GM18907 (cell line): Measurements from ENCODE around the gene ZNF423.

Experiments used
- ATAC-seq: cut with Tn5 transposase; IDR thresholded peaks from one replicate; pipeline ENCODE4 v1.9.1; 2021; ENCODE audit warnings: mild to moderate bottlenecking, moderate library complexity; ENCODE audit not compliant: unreplicated experiment

The ZNF423 gene

DNA sequence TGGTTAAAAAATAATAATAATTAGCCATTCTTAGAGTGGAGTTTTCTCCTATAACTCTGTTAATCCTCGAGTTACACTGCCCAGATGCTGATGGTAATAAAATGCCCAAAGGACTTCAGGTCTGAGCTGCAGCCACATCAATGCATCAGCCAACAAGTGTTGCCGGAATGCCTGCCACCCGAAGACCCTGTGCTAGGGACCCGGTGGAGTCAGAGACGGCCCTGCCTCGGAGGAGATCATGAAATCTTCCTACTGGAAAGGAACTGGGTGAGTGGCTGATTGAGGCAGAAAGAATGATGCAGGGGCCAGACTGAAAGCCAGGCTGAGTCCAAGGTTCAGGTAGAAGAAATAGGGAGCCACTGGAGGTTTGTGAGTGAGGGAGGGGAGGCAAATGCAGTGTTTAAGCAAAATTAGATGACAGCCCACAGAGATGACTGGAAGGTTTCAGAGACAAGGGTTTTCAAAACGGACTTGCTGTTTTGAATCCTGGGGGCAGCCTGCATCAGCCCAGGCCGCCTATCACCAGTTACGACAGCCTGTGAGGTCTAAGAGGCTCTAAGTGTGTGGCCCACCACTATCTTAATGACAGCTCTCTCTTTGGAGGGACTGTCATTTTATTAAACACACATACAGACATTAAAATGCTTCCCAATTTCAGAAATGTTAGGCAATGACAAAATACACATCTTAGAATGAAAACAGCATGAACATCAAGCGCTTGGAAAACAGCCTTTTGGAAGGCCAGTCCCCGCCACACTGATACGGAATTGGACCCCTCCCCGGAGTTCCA lies 100.0 kb downstream of the ZNF423 start:
- no peak for ATAC-seq

DNA sequence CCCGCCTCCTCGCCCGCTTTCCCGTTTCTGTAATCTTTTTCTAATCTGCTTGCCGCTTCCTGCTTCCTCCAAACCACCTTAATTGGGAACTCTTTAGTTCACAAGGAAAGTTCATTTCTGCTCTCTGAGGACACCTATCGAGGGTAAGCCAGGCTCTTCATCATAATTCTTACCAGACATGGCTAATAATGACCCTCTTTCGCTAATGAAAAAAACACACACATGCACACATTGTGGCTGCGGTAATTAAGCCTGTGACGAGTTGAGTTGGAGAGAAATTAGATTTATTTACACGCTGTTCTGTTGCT lies 100.6 kb downstream of the ZNF423 start:
- no peak for ATAC-seq

- no peak for ATAC-seq
Observed at GRCh38 chr16:49754495-49755312, 101.2 kb downstream of the ZNF423 start.

GRCh38 chr16:49750341-49751000 lies 105.4 kb downstream of the ZNF423 start:
- no peak for ATAC-seq

GRCh38 chr16:49749816-49750215 lies 106.1 kb downstream of the ZNF423 start:
- no peak for ATAC-seq

- ATAC-seq = no peak
Observed at GRCh38 chr16:49748322-49748721, 107.6 kb downstream of the ZNF423 start.

GRCh38 chr16:49747654-49748053 lies 108.3 kb downstream of the ZNF423 start:
- no peak for ATAC-seq

- ATAC-seq = no peak
Observed at GRCh38 chr16:49746545-49746944, 109.4 kb downstream of the ZNF423 start.

- ATAC-seq = no peak
Observed at GRCh38 chr16:49745311-49745747, 110.6 kb downstream of the ZNF423 start.

- ATAC-seq = no peak
Observed at GRCh38 chr16:49744244-49745220, 111.4 kb downstream of the ZNF423 start.

GRCh38 chr16:49743658-49744057 lies 112.3 kb downstream of the ZNF423 start:
- no peak for ATAC-seq

DNA sequence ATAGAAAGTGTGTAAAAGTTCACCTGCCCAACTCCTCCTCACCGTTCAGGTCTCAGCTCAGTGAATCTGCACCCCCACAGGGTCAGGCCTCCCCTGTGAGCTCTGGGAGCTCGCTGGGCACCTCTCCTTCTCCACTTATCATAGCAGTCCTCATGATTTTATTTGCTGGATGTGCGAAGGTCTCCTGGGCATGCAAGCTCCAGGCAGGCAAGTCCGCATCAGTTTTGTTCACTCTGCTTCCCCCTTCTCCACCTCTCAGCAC lies 112.8 kb downstream of the ZNF423 start:
- ATAC-seq = no peak

- ATAC-seq = no peak
Observed at GRCh38 chr16:49742428-49743202, 113.3 kb downstream of the ZNF423 start.

DNA sequence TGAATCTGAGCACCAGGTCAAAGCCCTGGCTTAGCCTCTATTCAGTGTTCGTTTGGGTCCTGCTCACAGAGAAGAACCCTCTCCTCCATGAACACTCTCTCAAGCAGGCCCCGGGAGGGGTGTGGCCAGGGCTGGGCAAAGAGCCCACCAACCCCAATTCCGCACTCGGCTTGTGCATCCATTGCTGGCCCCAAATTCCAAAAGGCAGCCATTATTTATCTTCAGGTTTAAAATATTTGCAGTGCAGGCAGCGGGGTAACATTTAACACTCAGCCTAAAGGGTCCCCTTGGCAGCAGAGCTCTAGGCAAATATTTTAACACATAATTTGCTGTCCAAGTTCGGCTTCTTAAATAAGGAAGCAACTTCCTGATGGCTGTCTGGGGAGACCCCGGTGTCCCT lies 115.7 kb downstream of the ZNF423 start:
- ATAC-seq = no peak

DNA sequence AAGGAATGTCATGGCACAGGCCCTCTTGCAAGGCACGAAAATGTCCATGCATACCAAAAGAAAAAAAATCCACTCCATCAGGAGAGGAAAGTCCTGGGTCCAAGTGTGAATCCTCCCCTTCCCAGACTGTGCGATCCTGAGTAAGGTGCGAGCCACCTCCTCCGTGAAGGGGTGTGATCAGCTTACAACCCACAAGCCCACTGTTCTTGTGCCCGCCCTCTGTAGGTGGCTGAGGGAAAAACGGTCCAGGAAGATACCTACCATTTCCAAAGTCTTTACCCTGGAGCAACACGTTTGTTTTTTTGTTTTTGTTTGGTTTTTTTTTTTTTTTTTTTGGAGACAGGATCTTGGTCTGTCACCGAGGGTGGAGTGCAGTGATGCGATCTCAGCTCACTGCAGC lies 116.5 kb downstream of the ZNF423 start:
- no peak for ATAC-seq

- no peak for ATAC-seq
Observed at GRCh38 chr16:49738832-49739231, 117.1 kb downstream of the ZNF423 start.

- no peak for ATAC-seq
Observed at GRCh38 chr16:49738001-49738400, 117.9 kb downstream of the ZNF423 start.

DNA sequence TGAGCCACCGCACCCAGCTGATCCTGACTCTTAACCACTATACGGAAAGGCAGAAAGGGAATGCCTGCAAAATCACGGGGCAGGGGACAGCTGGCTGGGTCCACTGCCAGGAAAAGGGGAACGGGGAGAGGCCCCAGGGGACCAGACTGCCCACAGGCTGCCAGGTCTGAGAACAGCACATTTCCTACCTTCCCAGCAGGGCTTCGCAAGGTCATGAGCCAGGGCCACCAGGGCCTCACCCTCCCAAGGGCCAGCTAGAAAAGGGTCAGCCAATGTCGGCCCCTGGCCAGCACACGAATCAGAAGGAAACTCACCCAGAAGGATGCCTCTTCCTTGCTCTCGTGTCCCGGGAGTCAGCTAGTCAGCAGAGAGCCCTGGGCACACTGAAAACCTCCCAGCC lies 118.4 kb downstream of the ZNF423 start:
- ATAC-seq = no peak

DNA sequence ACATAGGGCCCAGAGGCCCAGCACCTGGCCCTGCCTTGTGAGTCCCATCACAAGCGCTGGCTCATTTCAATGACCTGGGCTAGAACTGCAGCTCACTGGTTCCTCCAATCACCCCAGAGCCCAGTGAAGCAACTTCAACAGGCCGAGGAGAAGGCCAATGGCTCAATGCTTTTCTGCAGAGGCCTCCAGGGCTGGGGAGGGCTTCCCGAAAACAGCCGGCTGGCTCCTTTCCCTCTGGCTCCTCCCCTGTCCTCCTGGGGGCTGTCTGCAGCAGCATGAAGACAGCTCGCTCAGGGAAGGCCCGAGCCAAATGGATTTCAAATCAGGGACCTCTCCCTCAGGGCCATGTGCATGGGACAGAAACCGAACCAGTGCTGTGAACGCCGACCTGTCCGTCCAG lies 121.6 kb downstream of the ZNF423 start:
- ATAC-seq = no peak

GRCh38 chr16:49733313-49734009 lies 122.5 kb downstream of the ZNF423 start:
- ATAC-seq = no peak
